Measurements from ENCODE around the gene EXD3. TPM values are rescaled to one million over a fixed set of nuclear protein-coding genes. Genes with fewer than 3 reads are reported as not detected.
A peak's percentile ranks its signal among the peaks of the same experiment; 100 is the strongest.
"Not testable (repeated sequence)": the region's sequence is repeated elsewhere in the genome, so short reads cannot be mapped to it uniquely, and the experiment has no call there.

The EXD3 gene
- total RNA-seq (2014; rRNA removed; shearing (Covaris generic); ENCODE audit: low replicate concordance): 1.2 TPM in 2 replicates

- DNase-seq: peak; percentile 88
- Histone ChIP-seq H3K27me3 (no peaks in the 10 kb centered on the region), H3K4me3 (peak within 1 kb of the TSS; percentile 78), H3K36me3 (no peaks in the 10 kb centered on the region), H3K9me3 (no peaks in the 10 kb centered on the region)
Observed at GRCh38 chr9:137422604-137423513, at the start of gene EXD3, which contains the start of gene NOXA1. TSS of gene EXD3 (minus strand) at chr9:137423162. CDS start at chr9:137395357, 27,805 bp downstream. TSS of gene NOXA1 (plus strand) at chr9:137423393. CDS start at chr9:137423530, 137 bp downstream.

DNA sequence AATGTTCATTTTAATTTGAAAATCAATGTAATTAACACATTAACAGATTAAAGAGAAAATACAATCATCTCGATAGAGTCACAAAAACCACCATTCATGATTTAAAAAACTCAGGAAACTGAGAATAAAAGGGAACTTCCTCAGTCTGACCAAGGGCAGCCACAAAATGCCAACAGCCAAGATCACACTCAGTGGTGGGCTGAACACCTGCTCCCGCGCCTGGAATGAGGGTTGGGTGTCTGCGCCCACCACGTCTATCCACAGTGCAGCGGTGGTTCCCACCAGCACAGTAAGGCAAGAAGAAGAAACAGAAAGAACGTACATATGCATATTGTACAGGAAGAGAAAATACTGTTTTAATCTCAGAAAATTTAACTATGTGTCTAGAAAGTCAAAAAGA lies 47.8 kb upstream of the EXD3 start:
- no peak for DNase-seq
- H3K9me3 ChIP-seq: peaks cover 2% of the 10 kb centered on the region; the same call in 1 of the 2 replicates
- H3K27me3 ChIP-seq: no peaks in the 10 kb centered on the region
- H3K36me3 ChIP-seq: no peaks in the 10 kb centered on the region
- H3K4me3 ChIP-seq: no peak overlapping the region

GRCh38 chr9:137467896-137468295 lies 44.9 kb upstream of the EXD3 start:
- Histone ChIP-seq H3K9me3 (no peaks in the 10 kb centered on the region), H3K36me3 (no peaks in the 10 kb centered on the region), H3K27me3 (no peaks in the 10 kb centered on the region), H3K4me3 (no peak overlapping the region)
- no peak for DNase-seq

- no peaks in the 10 kb centered on the region for H3K9me3 ChIP-seq
- no peaks in the 10 kb centered on the region for H3K36me3 ChIP-seq
- H3K27me3 ChIP-seq: no peaks in the 10 kb centered on the region
- no peak overlapping the region for H3K4me3 ChIP-seq
- no peak for DNase-seq
Observed at GRCh38 chr9:137467161-137467581, 44.2 kb upstream of the EXD3 start.

- H3K36me3 ChIP-seq, H3K27me3 ChIP-seq, H3K9me3 ChIP-seq, DNase-seq, H3K4me3 ChIP-seq: not testable (repeated sequence)
Observed at GRCh38 chr9:137466389-137467085, 43.6 kb upstream of the EXD3 start.

- no peaks in the 10 kb centered on the region for H3K9me3 ChIP-seq
- no peak for DNase-seq
- H3K4me3 ChIP-seq: no peak overlapping the region
- no peaks in the 10 kb centered on the region for H3K36me3 ChIP-seq
- H3K27me3 ChIP-seq: no peaks in the 10 kb centered on the region
Observed at GRCh38 chr9:137465720-137466388, 42.9 kb upstream of the EXD3 start.

DNA sequence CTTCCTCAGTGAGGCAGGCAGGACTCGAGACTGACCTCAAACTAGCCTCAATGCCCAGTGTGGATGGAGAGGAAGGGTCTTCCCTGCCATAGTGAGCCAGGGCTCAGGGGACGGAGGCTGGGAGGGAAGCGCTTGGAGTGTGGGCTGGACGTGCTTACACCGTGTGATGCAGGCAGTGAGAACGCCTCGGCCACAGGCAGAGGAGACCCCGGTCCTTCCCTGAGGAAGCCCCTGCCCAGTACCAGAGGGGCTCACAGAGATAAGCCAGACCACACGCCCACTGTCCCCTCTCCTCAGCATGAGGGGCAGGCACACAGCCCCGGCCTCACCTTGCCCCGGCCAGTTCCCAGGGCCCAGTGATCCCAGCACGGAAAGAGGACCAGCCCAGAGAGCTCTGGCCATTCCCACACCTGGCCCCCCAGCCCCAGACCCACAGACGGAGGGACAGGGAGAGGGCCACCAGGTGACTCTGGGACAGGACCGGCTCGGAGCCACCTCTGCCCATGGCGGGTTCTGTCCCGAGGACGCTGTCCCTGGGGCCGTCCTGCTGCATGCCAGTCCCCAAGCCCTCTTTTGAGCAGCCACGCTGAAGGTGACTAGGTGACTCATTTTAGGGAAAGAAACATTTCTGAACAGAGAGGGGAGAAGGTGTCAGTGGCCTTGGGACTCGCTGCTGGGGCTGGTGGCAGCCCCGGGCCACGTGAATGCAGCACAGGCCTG lies 42.2 kb upstream of the EXD3 start:
- Histone ChIP-seq H3K36me3 (no peaks in the 10 kb centered on the region), H3K27me3 (no peaks in the 10 kb centered on the region), H3K9me3 (no peaks in the 10 kb centered on the region), H3K4me3 (no peak overlapping the region)
- no peak for DNase-seq

DNA sequence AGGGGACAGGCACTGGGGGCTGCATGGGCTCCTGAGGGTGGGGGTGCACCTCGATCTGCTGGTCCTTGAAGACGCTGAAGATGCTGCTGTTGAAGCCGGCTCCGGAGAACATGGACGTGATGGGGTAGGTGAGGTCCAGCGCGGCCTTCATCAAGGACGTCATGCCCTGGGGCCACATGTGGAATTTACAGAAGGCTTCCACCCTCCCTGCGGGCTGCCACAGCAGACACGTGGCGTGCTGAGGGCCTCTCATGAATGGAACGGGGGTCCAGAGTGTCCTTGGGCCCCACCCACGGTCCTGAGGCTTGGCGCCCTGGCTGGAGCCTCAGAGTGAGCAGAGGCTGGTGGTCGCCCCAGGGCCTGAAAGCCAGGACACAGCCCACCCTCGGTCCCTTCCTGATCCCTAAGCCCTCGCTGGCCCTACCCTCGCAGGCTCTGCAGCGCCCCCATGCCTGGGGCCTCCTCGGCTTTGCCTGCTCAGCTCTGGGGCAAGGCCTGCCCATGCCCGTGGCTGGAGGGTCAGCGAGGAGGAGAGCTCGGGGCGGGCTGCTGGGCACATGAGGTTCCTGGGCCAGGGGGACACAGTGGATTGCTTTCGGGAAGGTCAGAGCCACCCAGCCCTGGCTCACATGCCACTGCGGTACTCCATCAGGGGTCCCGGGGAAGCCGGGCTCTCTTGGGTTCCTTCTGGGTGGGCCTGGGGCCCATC lies 41.5 kb upstream of the EXD3 start:
- H3K9me3 ChIP-seq: no peaks in the 10 kb centered on the region
- no peak overlapping the region for H3K4me3 ChIP-seq
- DNase-seq: no peak
- H3K36me3 ChIP-seq: no peaks in the 10 kb centered on the region
- no peaks in the 10 kb centered on the region for H3K27me3 ChIP-seq

GRCh38 chr9:137463931-137464290 lies 40.9 kb upstream of the EXD3 start:
- no peaks in the 10 kb centered on the region for H3K27me3 ChIP-seq
- no peaks in the 10 kb centered on the region for H3K9me3 ChIP-seq
- no peaks in the 10 kb centered on the region for H3K36me3 ChIP-seq
- DNase-seq: no peak
- no peak overlapping the region for H3K4me3 ChIP-seq

- DNase-seq: no peak
Observed at GRCh38 chr9:137462986-137463930, 40.3 kb upstream of the EXD3 start.

GRCh38 chr9:137462396-137462985 lies 39.5 kb upstream of the EXD3 start:
- DNase-seq: no peak
- no peaks in the 10 kb centered on the region for H3K36me3 ChIP-seq
- H3K4me3 ChIP-seq: no peak overlapping the region
- H3K9me3 ChIP-seq: no peaks in the 10 kb centered on the region
- H3K27me3 ChIP-seq: no peaks in the 10 kb centered on the region

More at GRCh38 chr9:137462986-137463930, 40.3 kb upstream of the EXD3 start:
- Histone ChIP-seq H3K4me3 (no peak overlapping the region), H3K36me3 (no peaks in the 10 kb centered on the region), H3K27me3 (no peaks in the 10 kb centered on the region), H3K9me3 (no peaks in the 10 kb centered on the region)

- DNase-seq: no peak
- H3K4me3 ChIP-seq: no peak overlapping the region
- no peaks in the 10 kb centered on the region for H3K27me3 ChIP-seq
- no peaks in the 10 kb centered on the region for H3K9me3 ChIP-seq
- peaks cover 4% of the 10 kb centered on the region for H3K36me3 ChIP-seq
Observed at GRCh38 chr9:137461663-137462395, 38.9 kb upstream of the EXD3 start.

GRCh38 chr9:137461316-137461662 lies 38.3 kb upstream of the EXD3 start:
- Histone ChIP-seq H3K4me3 (no peak overlapping the region), H3K36me3 (peaks cover 4% of the 10 kb centered on the region), H3K9me3 (no peaks in the 10 kb centered on the region), H3K27me3 (no peaks in the 10 kb centered on the region)
- DNase-seq: no peak
